Astrocyte of the spinal cord (primary cell): ENCODE data around the gene ITPR2.
"Not testable (repeated sequence)": the region's sequence is repeated elsewhere in the genome, so short reads cannot be mapped to it uniquely, and the experiment has no call there.

ENCODE experiments used
- DNase-seq: peaks from one replicate; pipeline ENCODE4 v3.0.0; 2011; ENCODE audit warnings: low read depth, low spot score
- H3K4me3 ChIP-seq: 2 replicates; pipeline ENCODE4 v1.5.1; 2011; ENCODE audit warnings: low read depth, mild to moderate bottlenecking, low read length, moderate library complexity
- CTCF ChIP-seq: IDR thresholded peaks from 2 replicates; pipeline ENCODE4 v1.5.1; 2012; ENCODE audit warnings: low read depth, mild to moderate bottlenecking, low read length, inconsistent platforms
- in situ Hi-C: cut with HindIII; loops from 2 replicates; pipeline ENCODE4 v1.10.0; 2017; ENCODE audit warnings: low sequenced_read_pairs

The ITPR2 gene

GRCh38 chr12:26523708-26524150 is 309.3 kb downstream of the ITPR2 start:
- in situ Hi-C loops: no loop called here
- H3K4me3 ChIP-seq: no peak overlapping the region
- DNase-seq: peak; percentile 87
- TF ChIP-seq CTCF: no peak

GRCh38 chr12:26520869-26521268 is 312.1 kb downstream of the ITPR2 start:
- in situ Hi-C loops: no loop called here
- no peak for DNase-seq
- TF ChIP-seq CTCF: no peak
- H3K4me3 ChIP-seq: no peak overlapping the region

GRCh38 chr12:26520109-26520508 is 312.9 kb downstream of the ITPR2 start:
- no peak overlapping the region for H3K4me3 ChIP-seq
- in situ Hi-C loops: no loop called here
- no peak for DNase-seq
- no peak for TF ChIP-seq CTCF

- DNase-seq: no peak
- in situ Hi-C loops: no loop called here
- no peak for TF ChIP-seq CTCF
- no peak overlapping the region for H3K4me3 ChIP-seq
Observed at GRCh38 chr12:26519462-26519861, 313.5 kb downstream of the ITPR2 start.

GRCh38 chr12:26517320-26517719 is 315.7 kb downstream of the ITPR2 start:
- in situ Hi-C loops, DNase-seq, H3K4me3 ChIP-seq: not testable (repeated sequence)

GRCh38 chr12:26514364-26514763 is 318.6 kb downstream of the ITPR2 start:
- no peak overlapping the region for H3K4me3 ChIP-seq
- no peak for DNase-seq
- no peak for TF ChIP-seq CTCF
- in situ Hi-C loops: no loop called here

- in situ Hi-C loops: no loop called here
- DNase-seq: no peak
- TF ChIP-seq CTCF: no peak
- no peak overlapping the region for H3K4me3 ChIP-seq
Observed at GRCh38 chr12:26513363-26514043, 319.5 kb downstream of the ITPR2 start.
